Nephron progenitor cell (in vitro differentiated cells): ENCODE results near the gene TRAPPC14.

Experiments
- DNase-seq: peaks from one replicate; pipeline ENCODE4 v3.0.0; 2021
- H3K27ac Mint-ChIP-seq: 2 replicates; pipeline ENCODE4 v1.8.0; 2021; ENCODE audit warnings: mild to moderate bottlenecking, moderate library complexity, mixed read lengths
- H3K27me3 Mint-ChIP-seq: 2 replicates; pipeline ENCODE4 v1.8.0; 2021; ENCODE audit warnings: mild to moderate bottlenecking, low read depth, mixed read lengths; ENCODE audit not compliant: poor library complexity
- H3K36me3 Mint-ChIP-seq: 2 replicates; pipeline ENCODE4 v1.8.0; 2021; ENCODE audit warnings: low read depth, mixed read lengths
- H3K4me1 Mint-ChIP-seq: 2 replicates; pipeline ENCODE4 v1.8.0; 2021; ENCODE audit warnings: mixed read lengths
- H3K4me3 Mint-ChIP-seq: 2 replicates; pipeline ENCODE4 v1.8.0; 2021; ENCODE audit warnings: mild to moderate bottlenecking, moderate library complexity, mixed read lengths
- H3K9me3 Mint-ChIP-seq: 2 replicates; pipeline ENCODE4 v1.8.0; 2021; ENCODE audit warnings: mild to moderate bottlenecking, moderate library complexity, mixed read lengths
- TF ChIP-seq, protein P1 (sequence below): fragments of 200-600 bp; sonication (generic); IDR thresholded peaks from 2 replicates; pipeline ENCODE4 v1.5.0; 2021; ENCODE audit warnings: antibody characterized with exemption

The TRAPPC14 gene

DNA sequence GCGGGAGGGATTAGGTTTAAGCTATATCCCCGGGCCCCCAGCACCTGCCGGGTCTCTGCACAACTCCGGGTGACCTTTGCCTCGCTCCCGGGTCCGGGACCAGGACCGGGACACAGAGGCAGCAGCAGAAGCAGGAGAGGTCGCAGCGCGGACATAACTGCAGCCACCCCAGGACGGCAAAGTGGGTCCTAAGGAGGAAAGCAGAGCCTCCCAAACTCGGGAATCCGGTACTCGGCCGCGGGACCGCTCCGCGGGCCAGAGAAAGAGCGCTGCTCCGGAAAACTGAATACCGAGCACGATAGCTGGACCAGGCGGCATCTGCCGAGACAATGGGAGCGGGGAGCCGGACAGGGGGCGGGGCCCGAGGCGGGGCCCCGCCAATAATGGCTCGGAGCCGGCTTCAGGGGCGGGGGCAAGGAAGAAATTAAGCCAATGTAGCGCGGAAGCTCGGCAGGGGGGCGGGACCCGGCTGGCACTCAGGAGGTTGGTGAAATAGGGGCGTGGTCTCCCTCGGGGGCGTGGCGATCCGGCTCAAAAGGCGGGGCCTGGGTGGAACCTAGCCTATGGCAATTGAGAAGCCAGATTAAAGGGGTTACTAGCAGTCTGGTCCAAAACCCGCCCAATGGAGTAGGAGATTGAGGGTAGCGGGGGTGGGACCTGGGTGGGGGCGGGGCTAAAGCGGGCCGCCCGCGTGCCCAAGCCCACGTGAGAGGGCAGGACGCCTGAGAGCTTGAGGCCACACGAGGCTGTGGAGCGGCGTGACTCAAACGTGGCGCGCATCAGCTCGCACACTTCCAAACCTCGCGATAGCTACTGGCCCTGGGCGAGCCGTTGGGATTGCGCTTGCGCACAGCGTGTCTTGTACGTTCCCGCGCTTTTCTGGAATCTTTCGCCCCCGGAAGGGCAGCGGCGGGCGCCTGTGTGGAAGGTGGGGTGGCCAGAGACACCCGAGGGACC is 18.8 kb upstream of the TRAPPC14 start, which contains the start of the genes GPC2 and STAG3:
Gene GPC2 (minus strand): TSS at position 337 of the 957 bp plus-strand sequence. CDS start 182 bp downstream, at position 155.
Gene STAG3 (plus strand): TSS at position 874 of the 957 bp plus-strand sequence. CDS start 2,639 bp downstream, outside the sequence.
- DNase-seq: peak; percentile 100
- peaks cover 36% of the 10 kb centered on the region for H3K27me3 Mint-ChIP-seq
- H3K36me3 Mint-ChIP-seq: peaks cover 26% of the 10 kb centered on the region
- peaks cover 47% of the 10 kb centered on the region for H3K4me1 Mint-ChIP-seq
- no peak within 1 kb of the TSS for H3K27ac Mint-ChIP-seq
- H3K9me3 Mint-ChIP-seq: no peaks in the 10 kb centered on the region
- TF ChIP-seq, protein P1, sequence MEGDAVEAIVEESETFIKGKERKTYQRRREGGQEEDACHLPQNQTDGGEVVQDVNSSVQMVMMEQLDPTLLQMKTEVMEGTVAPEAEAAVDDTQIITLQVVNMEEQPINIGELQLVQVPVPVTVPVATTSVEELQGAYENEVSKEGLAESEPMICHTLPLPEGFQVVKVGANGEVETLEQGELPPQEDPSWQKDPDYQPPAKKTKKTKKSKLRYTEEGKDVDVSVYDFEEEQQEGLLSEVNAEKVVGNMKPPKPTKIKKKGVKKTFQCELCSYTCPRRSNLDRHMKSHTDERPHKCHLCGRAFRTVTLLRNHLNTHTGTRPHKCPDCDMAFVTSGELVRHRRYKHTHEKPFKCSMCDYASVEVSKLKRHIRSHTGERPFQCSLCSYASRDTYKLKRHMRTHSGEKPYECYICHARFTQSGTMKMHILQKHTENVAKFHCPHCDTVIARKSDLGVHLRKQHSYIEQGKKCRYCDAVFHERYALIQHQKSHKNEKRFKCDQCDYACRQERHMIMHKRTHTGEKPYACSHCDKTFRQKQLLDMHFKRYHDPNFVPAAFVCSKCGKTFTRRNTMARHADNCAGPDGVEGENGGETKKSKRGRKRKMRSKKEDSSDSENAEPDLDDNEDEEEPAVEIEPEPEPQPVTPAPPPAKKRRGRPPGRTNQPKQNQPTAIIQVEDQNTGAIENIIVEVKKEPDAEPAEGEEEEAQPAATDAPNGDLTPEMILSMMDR: no peak
- H3K4me3 Mint-ChIP-seq: peak within 1 kb of the TSS; percentile 93

- no peaks in the 10 kb centered on the region for H3K9me3 Mint-ChIP-seq
- no peak for DNase-seq
- peaks cover 26% of the 10 kb centered on the region for H3K36me3 Mint-ChIP-seq
- H3K27me3 Mint-ChIP-seq: peaks cover 31% of the 10 kb centered on the region
- peak overlapping the region; percentile 93 for H3K4me3 Mint-ChIP-seq
- TF ChIP-seq, protein P1: no peak
- no peak overlapping the region for H3K27ac Mint-ChIP-seq
- peaks cover 43% of the 10 kb centered on the region for H3K4me1 Mint-ChIP-seq
Observed at GRCh38 chr7:100176096-100177044, 17.8 kb upstream of the TRAPPC14 start.

DNA sequence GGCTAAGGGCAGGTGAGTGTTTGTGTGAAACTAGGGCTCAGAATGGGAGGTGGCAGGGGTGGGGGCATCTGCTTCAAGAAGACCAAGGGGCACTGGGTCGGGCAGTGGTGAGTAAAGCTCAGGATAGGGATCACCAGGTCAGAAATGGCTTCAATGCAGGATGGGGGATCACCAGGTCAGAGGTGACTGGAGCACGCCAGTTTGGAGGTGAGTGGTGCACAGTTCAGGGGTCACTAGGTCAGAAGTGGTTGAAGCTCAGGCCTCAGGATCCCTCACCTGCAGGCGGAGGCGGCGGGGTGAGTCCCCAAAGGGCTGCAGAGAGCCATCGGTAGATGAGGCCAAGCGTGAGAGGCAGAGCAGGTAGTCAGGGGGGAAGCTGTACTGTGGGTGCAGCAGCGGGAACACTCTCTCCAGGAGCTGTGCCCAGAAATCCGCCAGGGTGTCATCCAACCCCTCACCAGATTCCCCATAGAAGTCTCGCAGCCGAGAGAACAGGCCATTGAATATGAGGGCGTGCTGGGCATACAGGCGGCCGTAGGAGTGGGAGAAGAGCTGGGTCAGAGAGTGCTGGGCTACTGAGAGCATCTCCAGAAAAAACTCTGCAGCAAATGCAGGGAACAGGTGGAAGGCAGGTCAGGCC is 16.9 kb upstream of the TRAPPC14 start:
- Mint-ChIP-seq H3K36me3 (peaks cover 31% of the 10 kb centered on the region), H3K4me1 (peaks cover 42% of the 10 kb centered on the region), H3K4me3 (peak overlapping the region; percentile 82), H3K9me3 (no peaks in the 10 kb centered on the region), H3K27ac (no peak overlapping the region), H3K27me3 (peaks cover 29% of the 10 kb centered on the region)
- no peak for DNase-seq
- TF ChIP-seq, protein P1: no peak

DNA sequence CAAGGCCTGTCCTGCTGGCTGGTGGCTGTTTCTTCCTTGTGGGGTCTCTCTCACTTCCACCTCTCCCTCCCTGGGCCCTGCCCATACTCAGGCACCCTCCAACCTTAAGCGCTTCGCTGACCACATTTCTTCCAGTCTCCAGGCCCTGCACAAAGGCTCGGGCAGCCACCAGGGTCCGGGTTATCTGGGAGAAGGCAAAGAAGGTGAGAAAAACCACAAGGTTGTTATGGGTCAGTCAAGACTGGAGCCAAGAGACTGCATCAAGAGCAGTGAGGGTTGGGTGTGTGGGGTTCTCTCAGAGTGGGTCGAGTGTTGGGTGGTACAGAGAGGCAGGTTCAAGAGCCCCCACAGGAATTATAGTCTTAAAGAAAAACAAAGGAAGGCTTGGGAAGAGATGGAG is 16.1 kb upstream of the TRAPPC14 start:
- TF ChIP-seq, protein P1: no peak

DNA sequence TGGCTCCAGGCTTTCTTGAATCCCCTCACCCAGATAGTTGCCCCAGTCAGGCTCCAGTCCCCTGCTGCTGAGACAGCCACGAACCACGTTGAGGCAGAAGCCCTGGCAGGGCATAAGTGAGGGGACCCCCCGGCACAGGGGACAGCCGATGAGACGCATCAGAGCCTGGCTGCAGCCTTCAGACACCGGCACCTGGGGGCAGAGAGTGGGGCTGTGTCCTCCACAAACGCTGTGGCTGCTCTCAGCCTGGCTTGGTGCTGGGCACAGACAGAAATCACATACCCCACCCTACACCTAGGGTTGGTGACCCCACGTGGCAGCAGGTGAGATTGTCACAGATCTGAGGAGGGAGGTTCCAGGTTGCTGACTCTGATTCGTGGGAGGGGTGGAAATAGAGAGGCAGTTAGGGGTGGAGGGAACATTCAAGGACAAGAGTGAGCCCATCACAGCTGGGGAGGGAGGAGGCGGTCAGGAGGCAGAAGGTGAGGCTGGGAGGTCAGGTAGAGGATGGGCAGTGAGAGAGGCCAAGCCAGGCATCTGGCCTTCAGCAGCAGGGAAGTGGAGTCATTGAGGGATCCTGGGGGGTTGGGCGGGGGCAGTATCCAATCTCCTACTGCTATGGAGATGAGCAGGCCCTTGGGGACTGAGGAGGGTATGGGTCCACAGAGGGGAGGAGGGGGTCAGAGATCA is 15.4 kb upstream of the TRAPPC14 start:
- no peak for DNase-seq
- H3K4me3 Mint-ChIP-seq: no peak overlapping the region
- peaks cover 33% of the 10 kb centered on the region for H3K36me3 Mint-ChIP-seq
- H3K27ac Mint-ChIP-seq: no peak overlapping the region
- peaks cover 45% of the 10 kb centered on the region for H3K4me1 Mint-ChIP-seq
- TF ChIP-seq, protein P1: no peak
- H3K27me3 Mint-ChIP-seq: peaks cover 38% of the 10 kb centered on the region
- H3K9me3 Mint-ChIP-seq: no peaks in the 10 kb centered on the region

More for the DNA sequence above, 16.1 kb upstream of the TRAPPC14 start:
- H3K4me1 Mint-ChIP-seq: peaks cover 45% of the 10 kb centered on the region
- H3K27me3 Mint-ChIP-seq: peaks cover 36% of the 10 kb centered on the region
- H3K27ac Mint-ChIP-seq: no peak overlapping the region
- H3K36me3 Mint-ChIP-seq: peaks cover 33% of the 10 kb centered on the region
- DNase-seq: no peak
- H3K9me3 Mint-ChIP-seq: no peaks in the 10 kb centered on the region
- H3K4me3 Mint-ChIP-seq: peak overlapping the region; percentile 82
